GM06990 (cell line): ENCODE measurements around the gene CD164.

Experiments used
- DNase-seq: peaks from one replicate; pipeline ENCODE4 v3.0.0-alpha.2; 2011; ENCODE audit not compliant: insufficient read length; ENCODE audit errors: extremely low read depth
- H3K27me3 ChIP-seq: replicated peaks from 2 replicates; pipeline ENCODE4 v1.6.0; 2011; ENCODE audit warnings: low read length; ENCODE audit not compliant: control insufficient read depth, insufficient read depth
- H3K36me3 ChIP-seq: 2 replicates; pipeline ENCODE4 v1.5.1; 2011; ENCODE audit warnings: low read length; ENCODE audit not compliant: control insufficient read depth, insufficient read depth
- H3K4me3 ChIP-seq: replicated peaks from 2 replicates; pipeline ENCODE4 v1.5.1; 2011; ENCODE audit warnings: low read depth, mild to moderate bottlenecking, control low read depth, low read length
- CTCF ChIP-seq: IDR thresholded peaks from 2 replicates; pipeline ENCODE4 v1.5.1; 2011; ENCODE audit warnings: low read length, control low read depth, mild to moderate bottlenecking, inconsistent platforms; ENCODE audit not compliant: insufficient read depth, poor library complexity, severe bottlenecking

The CD164 gene

GRCh38 chr6:109393886-109394281 lies 11.6 kb upstream of the CD164 start:
- no peak for DNase-seq
- no peaks in the 10 kb centered on the region for H3K36me3 ChIP-seq
- H3K27me3 ChIP-seq: no peaks in the 10 kb centered on the region
- no peak overlapping the region for H3K4me3 ChIP-seq
- TF ChIP-seq CTCF: no peak

DNA sequence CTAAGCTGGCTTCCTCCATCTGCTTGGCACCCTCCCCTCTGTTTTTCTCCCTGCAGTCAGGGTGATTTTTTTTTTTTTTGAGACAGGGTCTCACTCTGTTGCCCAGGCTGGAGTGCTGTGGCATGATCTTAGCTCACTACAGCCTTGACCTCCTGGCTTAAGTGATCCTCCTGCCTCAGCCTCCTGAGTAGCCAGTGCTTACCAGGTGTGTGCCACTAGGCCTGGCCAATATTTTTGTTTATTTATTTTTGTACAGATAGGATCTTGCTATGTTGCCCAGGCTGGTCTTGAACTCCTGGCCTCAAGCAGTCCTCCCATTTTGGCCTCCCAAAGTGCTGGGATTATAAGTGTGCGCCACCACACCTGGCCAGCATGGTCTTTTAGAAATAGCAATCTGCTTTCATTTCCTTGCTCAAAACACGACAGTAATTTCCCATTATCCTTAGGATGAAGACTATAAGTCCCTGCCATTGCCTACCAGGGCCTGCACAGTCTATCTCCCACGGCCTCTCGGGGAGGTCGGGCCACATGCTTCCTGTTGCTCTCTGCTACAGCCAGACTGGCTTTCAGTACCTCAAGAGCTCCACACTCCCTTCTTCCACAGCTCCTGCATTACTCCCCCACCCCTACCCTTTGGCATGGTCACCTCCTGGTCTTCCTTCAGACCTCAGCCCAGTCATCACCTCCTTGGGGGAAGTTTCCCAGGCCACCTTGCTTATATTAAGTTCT lies 11.1 kb upstream of the CD164 start:
- no peaks in the 10 kb centered on the region for H3K27me3 ChIP-seq
- no peak for TF ChIP-seq CTCF
- H3K4me3 ChIP-seq: no peak overlapping the region
- H3K36me3 ChIP-seq: no peaks in the 10 kb centered on the region
- DNase-seq: no peak

DNA sequence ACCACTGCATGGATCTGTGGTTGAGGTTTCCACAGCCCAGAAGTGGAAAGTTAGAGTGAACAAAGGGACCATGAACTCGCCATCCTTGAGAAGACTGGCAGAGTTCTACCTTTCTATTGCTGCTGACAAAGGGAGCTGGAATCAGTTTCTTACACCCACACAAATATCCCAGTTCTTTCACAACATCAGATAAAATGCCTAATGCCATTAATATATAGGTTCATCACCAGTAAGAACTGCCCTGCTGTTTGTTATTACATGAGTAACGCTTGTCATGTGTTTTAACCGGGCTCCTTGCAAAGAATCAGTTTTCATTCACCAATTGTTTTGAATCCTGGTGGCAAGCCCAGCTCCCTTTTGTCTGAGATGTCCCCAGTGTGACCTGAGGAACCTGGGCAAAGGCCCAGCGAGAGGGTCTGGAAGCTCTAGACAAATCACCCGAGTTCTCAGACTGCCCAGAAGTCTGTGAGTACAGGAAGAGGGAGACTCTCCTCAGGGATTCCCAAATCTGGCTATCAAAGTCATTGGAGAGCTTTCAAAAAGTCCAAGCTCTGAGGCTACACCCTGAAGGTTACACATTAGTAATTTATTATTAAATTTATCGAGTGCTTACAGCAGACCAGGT lies 7.5 kb upstream of the CD164 start:
- no peak for DNase-seq
- no peak overlapping the region for H3K4me3 ChIP-seq
- no peaks in the 10 kb centered on the region for H3K27me3 ChIP-seq
- no peak for TF ChIP-seq CTCF
- no peaks in the 10 kb centered on the region for H3K36me3 ChIP-seq

DNA sequence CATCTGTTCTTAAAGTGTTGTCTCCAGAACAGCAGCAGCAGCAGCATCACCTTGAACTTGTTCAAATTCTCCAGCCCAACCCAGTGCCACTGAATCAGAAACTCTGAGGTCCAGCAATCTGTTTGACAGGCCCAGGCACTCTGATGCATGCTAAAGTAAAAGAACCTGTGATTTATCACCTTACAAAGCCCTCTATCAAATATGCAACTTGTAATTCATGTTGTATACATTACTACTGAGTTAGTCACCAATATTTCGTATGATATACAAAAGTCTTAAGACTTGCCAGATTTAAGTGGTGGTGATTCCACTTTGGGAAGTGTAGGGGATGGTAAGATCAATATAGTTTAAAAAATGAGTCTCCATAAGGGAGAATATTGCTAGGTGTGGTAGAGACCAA lies 6.0 kb upstream of the CD164 start:
- Histone ChIP-seq H3K36me3 (no peaks in the 10 kb centered on the region), H3K27me3 (no peaks in the 10 kb centered on the region), H3K4me3 (no peak overlapping the region)
- no peak for DNase-seq
- TF ChIP-seq CTCF: no peak

GRCh38 chr6:109383438-109383940 lies 1.2 kb upstream of the CD164 start:
- peak overlapping the region; percentile 97 for H3K4me3 ChIP-seq
- TF ChIP-seq CTCF: no peak
- no peaks in the 10 kb centered on the region for H3K27me3 ChIP-seq
- DNase-seq: no peak
- no peaks in the 10 kb centered on the region for H3K36me3 ChIP-seq
